NCI-H2107 (cell line): Measurements from ENCODE around the gene SSTR1.
"Not testable (repeated sequence)": the region's sequence is repeated elsewhere in the genome, so short reads cannot be mapped to it uniquely, and the experiment has no call there.

ENCODE experiments used
- DNase-seq: peaks from one replicate; lab custom pipeline; 2025; lab: John Stamatoyannopoulos, UW

The SSTR1 gene

DNA sequence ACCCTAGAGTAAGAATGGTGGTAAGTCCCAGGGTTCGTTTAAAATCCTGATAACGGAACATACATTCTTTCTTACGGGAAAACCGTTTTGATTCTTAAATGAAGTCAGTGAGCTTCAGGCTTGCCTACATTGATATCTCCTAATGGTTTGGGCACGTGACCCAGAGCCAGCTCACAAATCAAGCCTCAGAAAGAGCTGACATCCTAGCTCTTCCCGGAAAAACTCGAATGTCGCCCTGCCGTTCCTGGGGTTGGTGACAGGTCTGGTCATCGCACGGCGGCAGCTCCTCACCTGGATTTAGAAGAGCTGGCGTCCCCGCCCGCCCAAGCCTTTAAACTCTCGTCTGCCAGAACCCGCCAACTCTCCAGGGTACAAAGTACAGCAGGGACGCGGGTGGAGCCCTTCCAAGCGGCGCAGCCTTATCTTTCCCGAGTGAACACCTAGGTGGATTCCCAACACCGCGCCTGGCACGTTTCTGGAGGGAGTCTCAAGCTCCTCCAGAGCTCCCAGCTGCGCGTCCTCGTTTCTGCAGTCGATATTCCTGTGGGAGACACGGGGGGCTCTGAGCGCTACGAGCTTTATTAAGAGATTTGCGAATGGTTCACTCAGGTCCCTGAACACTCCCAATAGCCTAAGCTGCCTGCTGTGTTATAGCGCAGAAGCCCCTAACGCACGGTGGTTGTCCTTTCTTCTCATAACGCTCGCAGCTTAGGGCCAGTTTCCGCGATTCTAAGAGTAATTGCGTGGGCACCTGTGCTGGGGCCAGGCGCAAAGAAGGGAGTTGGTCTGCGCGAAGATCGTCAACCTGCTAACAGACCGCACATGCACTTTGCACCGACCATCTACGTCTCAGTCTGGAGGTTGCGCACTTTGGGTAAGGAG, at the start of gene SSTR1:
Gene SSTR1, plus strand, starts transcription at position 169 of the 882 bp plus-strand sequence. CDS start 1,486 bp downstream, outside the sequence.
- DNase-seq: no peak

GRCh38 chr14:38158468-38158867, 49.2 kb upstream of the SSTR1 start:
- no peak for DNase-seq

GRCh38 chr14:38168416-38168815, 39.3 kb upstream of the SSTR1 start:
- no peak for DNase-seq

- no peak for DNase-seq
These were observed 36.5 kb upstream of the SSTR1 start for GRCh38 chr14:38171197-38171596.

DNA sequence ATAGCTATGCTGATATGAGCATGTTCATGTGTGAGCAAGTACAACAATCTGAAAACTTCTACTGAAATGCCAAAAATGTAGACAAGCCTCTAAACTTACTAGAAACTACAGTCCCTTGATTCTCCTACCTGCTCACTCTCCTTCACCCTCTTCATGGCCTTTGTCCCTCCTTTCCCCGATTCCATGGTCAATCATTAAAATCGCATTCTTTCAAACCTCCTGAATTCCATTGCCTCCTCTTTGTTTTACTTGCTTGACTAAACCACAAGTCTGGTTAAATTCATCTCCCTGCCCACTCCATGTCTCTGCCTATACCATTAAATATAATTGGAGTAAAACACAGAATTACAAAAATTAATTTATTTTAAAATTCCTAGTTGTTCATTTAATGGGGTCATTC, 33.0 kb upstream of the SSTR1 start:
- DNase-seq: no peak

- DNase-seq: no peak
These were observed 32.0 kb upstream of the SSTR1 start for GRCh38 chr14:38175658-38176057.

- no peak for DNase-seq
These were observed 31.3 kb upstream of the SSTR1 start for GRCh38 chr14:38176379-38176778.

DNA sequence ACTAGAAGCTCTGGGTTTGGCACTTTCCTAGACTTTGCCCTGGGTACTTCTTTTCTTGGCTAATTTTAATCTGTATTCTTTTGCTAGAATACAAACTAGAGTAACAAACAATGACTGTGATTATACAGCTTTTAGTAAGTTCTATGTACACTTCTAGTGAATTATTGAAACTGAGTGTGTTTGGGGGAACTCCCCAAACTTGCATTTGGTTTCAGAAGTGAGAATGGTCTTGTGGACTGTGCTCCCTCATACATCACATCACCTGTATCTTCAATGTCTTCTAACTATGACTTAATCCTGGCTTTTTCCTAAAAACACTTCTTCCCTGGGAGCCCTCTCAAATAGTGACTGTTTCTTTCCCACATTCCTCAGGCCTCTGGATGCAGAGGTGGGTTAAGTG, 23.6 kb upstream of the SSTR1 start:
- no peak for DNase-seq

GRCh38 chr14:38185671-38186070, 22.0 kb upstream of the SSTR1 start:
- DNase-seq: no peak

- no peak for DNase-seq
These were observed 21.5 kb upstream of the SSTR1 start for GRCh38 chr14:38186216-38186615.

- no peak for DNase-seq
These were observed 20.2 kb upstream of the SSTR1 start for GRCh38 chr14:38187528-38187927.

GRCh38 chr14:38189930-38190726, 17.6 kb upstream of the SSTR1 start:
- DNase-seq: no peak

GRCh38 chr14:38190846-38191245, 16.9 kb upstream of the SSTR1 start:
- DNase-seq: not testable (repeated sequence)

DNA sequence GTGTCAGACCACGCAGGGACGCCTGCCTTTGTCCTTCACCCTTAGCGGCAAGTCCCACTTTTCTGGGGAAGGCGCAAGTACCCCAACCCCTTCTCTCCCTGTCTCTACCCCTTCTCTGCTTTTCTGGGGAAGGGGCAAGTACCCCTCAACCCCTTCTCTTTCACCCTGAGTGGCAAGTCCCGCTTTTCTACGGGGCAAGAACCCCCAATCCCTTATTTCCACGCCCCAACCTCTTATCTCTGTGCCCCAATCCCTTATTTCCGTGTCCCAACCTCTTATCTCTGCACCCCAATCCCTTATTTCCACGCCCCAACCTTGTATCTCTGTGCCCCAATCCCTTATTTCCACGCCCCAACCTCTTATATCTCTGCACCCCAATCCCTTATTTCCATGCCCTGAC, 16.2 kb upstream of the SSTR1 start:
- DNase-seq: not testable (repeated sequence)

DNA sequence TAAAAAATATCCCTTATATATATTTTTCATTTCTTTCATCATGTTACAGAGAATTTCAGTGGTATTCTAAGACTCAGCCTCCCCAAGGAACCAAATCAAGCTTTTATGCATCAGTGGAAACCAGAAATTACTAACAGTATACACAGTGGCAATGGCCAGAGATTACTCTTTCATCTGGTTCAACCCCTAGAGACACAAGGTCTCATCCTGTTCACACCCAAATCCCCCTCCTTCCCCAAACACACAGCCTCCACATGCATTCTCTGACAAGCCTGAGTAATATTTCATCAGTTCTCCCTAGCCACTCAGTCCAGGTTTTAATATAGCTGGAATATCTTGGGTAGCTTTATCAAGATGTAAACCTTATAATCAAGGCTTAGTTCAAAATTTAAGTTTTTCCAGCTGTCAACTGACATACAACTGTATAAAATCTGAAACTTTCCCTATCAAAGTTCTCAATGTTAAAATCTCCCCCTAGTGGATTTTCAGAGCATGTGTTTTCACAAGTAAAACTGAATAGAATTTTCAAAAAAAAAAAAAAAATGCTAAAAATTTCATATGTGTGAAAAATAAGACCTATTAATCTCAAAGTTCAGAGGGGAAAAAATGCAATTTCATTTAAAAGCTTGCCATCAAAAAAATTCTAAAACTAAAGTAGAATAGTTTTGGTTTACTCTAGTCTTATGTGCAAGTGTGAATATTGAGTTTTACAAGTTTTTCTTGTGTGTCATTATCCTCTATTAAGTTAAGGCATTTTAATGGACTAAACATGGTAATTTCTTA, 10.5 kb upstream of the SSTR1 start:
- DNase-seq: no peak

DNA sequence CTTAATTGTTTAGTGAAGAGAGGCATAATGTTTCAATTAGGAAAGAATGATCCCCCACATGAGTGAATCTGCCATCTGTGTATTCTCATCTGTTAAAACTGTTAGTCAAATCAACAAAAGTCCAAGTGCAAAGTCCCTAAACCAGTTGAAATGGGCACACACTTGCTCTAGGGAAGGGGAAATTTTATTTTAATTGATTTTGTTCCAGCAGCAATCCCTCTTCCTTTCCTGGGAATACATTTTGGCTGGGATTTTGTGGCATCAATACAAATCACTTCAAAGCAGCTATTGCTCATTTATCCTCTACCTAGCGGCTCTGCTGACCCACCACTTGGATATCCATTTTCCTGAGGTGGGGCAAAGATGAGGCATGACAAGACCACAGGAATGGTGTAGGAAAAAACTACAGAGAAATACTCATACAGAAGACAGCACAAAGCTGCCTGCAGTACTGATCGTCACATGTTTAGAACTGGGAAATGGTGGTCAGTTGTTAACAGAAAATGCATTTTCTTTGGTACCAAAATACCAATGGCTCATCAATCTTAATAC, 9.8 kb upstream of the SSTR1 start:
- no peak for DNase-seq

GRCh38 chr14:38198425-38198824, 9.3 kb upstream of the SSTR1 start:
- no peak for DNase-seq

DNA sequence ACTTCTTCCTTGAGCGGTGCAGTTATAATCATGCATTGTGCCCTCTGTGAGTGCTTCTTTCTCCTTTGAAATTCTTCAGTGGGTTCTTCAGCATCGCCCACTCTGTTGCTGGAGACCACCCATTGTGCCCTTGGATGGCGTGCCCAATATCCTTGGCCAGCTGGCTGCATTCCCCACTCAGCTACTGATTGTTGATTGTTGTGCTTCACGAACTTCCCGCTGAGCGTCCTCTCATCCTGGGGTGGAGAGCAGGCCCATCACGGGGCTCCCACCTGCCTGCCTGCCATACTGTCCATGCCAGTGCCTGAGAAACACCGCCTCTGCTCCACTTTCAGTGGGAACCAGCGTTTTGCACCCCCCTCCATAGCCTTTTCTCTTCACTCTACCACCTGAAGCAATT, 8.6 kb upstream of the SSTR1 start:
- DNase-seq: no peak

DNA sequence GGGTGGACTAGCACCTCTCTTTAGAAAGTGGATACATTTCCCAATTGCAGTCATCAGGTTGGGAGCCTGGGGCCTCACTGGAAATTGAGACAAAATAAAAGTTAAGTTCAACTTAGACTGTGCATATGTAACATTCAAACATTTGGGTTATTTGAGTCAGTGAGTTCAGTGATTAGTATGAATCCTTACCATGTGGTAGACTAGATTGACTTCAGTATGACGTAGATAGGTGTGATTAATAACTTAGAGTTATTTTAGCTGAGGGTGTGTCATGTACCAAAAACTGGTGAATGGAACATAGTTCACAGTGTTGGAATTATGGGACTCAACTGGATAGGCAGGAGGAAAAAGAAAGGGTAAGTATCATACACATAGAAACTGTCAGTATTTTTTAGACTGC, 8.0 kb upstream of the SSTR1 start:
- no peak for DNase-seq

DNA sequence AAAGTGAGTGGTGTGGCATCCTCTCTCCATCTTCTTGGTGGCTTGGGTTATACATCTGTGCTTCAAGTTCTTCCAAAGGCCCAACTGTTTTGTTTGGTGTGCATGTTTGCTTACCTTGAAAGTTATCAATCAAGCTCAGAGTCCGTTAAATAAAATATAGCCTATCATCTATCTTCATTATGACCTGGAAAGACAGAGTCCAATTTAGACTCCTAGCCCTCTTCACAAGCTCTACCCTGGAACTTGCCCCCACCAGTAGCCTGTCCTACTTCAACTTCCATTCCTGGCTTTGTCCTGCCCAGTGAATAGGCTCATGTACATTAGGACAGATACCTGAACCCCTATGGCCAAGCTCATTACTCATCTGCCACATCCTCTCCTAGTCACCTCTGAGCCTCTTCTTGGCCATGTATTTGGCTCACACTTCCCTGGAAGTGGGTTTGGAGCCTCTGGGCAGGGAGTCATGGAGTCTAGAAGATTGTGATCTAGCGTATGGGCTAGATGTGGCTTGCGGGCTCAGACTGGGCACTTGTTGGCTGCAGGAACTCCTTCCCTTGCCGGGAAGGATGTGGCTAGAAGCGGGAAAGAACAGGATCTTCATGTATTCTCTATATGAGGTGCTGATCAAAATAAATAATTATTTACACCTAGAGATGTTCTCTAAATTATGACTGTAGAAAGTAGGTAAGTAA, 6.4 kb upstream of the SSTR1 start:
- DNase-seq: no peak

DNA sequence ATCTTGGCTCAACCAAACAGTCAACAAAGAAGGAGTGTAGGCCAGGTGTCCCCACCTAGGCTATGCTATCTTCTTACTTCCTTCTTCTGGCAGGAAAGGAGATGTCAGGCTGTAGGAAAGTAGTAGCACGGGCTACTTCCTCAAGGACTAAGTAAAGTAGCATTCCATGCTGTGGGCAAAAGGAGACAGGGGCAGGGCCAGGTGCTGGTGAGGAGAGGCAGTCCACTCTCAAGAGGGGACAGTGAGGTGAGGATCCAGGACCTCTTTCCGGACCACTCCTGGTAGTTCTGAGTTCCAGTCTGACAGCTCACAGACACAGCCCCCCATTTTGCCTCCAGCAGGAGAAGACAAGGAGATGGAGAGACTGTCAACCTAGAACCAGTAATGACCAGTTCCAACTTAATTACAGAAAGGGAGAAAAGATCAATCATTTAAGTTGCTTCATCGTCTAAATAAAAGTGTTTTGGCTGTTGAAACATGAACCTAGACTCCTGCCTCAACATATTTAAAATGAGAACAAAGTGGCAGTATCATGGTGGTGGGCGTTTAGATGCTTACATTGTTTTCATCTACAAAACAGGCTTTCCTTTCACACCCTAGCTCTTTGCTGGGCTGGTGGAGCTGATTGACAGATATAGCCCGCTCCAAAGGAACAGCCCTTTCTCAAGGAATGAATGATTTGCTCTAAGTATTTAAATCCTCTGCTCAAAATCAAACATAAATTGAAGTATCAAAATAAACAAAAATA, 5.1 kb upstream of the SSTR1 start:
- no peak for DNase-seq
